Measurements from ENCODE around the gene ABAT.

- TF ChIP-seq FOXK2 (IDR thresholded peaks at IDR 0.05): no peak
- TF ChIP-seq FOXM1 (IDR thresholded peaks at IDR 0.05; ENCODE audit: borderline replicate concordance): no peak
- TF ChIP-seq BHLHE40 (IDR thresholded peaks at IDR 0.05; ENCODE audit: borderline replicate concordance): no peak
- no peak for TF ChIP-seq NFRKB (IDR thresholded peaks at IDR 0.05)
- TF ChIP-seq ELF4 (IDR thresholded peaks at IDR 0.05): no peak
- TF ChIP-seq, protein P1, sequence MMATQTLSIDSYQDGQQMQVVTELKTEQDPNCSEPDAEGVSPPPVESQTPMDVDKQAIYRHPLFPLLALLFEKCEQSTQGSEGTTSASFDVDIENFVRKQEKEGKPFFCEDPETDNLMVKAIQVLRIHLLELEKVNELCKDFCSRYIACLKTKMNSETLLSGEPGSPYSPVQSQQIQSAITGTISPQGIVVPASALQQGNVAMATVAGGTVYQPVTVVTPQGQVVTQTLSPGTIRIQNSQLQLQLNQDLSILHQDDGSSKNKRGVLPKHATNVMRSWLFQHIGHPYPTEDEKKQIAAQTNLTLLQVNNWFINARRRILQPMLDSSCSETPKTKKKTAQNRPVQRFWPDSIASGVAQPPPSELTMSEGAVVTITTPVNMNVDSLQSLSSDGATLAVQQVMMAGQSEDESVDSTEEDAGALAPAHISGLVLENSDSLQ (IDR thresholded peaks at IDR 0.05): no peak
- no peak for TF ChIP-seq CTBP1 (IDR thresholded peaks at IDR 0.05; ENCODE audit: borderline replicate concordance)
- no peak for TF ChIP-seq SP1 (IDR thresholded peaks at IDR 0.05)
- TF ChIP-seq SUZ12 (IDR thresholded peaks at IDR 0.05): no peak
Observed at GRCh38 chr16:8649829-8650554, 24.4 kb upstream of the ABAT start.

All from HEK293T (cell line).